Fibroblast of lung (primary cell): ENCODE results near the gene SLC25A33.

Experiments used
- CTCF ChIP-seq, 2 donors: IDR thresholded peaks in 1 of 2; conservative IDR thresholded peaks in 1 of 2; 1 replicate in 1 of 2; 2 replicates in 1 of 2; pipeline ENCODE4 v1.5.1; 2011 to 2012; ENCODE audit warnings: low read length in 2 of 2, control low read depth in 1 of 2, inconsistent platforms in 1 of 2, low read depth in 1 of 2, mild to moderate bottlenecking in 1 of 2
- EZH2 ChIP-seq: IDR thresholded peaks from 2 replicates; pipeline ENCODE4 v1.5.1; 2012; ENCODE audit warnings: low read length, control low read depth, mild to moderate bottlenecking; ENCODE audit errors: missing control alignments

- no peak for TF ChIP-seq CTCF (conservative IDR thresholded peaks at IDR 0.05 in 1 of 2, IDR thresholded peaks at IDR 0.05 in 1 of 2; ENCODE audit: low read depth in 1 of 2, low read length in 2 of 2)
- TF ChIP-seq EZH2 = no peak
Measured at GRCh38 chr1:9518454-9518998, 20.7 kb upstream of the SLC25A33 start.
